ENCODE data around the gene DEXI. TPM values are rescaled to one million over a fixed set of nuclear protein-coding genes. Genes with fewer than 3 reads are reported as not detected.

The DEXI gene
- total RNA-seq, 4 donors from 2014 or later, result 79.2 to 136 (median 102) TPM

DNA sequence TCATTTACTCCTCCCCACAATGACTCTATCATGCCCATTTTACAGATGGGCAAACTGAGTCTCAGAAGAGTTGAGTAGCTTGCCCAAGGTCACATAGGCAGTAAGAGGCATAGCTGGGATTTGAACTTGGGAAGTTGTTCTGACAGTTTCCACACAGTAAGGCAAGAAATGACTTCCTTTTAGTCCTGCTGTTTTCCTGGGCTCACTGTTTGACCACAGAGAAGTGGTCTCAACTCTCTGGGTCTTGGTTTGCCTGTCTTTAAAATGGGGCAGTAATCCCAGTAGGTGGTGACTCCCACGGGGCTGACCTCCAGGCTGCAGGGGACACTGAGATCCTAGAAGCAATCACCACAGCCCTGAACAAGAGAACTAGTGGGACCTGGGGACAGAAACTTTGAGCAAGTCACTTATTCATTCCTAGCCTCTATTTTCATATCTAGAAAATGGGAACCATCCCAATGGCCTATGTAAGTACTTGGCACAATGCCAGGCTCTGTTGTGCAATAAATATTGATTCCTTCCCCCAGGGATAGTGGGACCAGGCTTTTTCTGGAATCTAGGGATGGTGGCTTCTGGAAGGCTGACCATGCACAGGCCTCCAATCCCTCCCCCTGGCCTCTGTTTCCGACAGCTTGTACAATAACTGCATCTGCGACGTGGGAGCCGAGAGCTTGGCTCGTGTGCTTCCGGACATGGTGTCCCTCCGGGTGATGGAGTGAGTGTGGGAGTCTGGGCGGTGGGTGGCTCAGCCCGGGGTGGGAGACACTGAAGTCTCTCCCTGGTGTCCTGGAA is 20.5 kb downstream of the DEXI start:
- Histone ChIP-seq H3K27ac (peak overlapping the region in 3 of 4 donors; percentile 70 to 79 (median 76)), H3K27me3 (no peaks in the 10 kb centered on the region), H3K4me1 (peaks cover 0 to 72% (median 31%) of the 10 kb centered on the region in 3 donors), H3K9me3 (peaks cover 0 to 6% (median 0%) of the 10 kb centered on the region in 3 donors), H3K36me3 (peaks cover 0 to 31% of the 10 kb centered on the region in 2 donors), H3K4me3 (no peak overlapping the region)
- ATAC-seq, result peak; percentile 17
- TF ChIP-seq POLR2A (IDR thresholded peaks at IDR 0.05) (no peak), POLR2AphosphoS5 (IDR thresholded peaks at IDR 0.05) (peak; percentile 46), EP300 (IDR thresholded peaks at IDR 0.05) (no peak)
- TF ChIP-seq, protein P1, sequence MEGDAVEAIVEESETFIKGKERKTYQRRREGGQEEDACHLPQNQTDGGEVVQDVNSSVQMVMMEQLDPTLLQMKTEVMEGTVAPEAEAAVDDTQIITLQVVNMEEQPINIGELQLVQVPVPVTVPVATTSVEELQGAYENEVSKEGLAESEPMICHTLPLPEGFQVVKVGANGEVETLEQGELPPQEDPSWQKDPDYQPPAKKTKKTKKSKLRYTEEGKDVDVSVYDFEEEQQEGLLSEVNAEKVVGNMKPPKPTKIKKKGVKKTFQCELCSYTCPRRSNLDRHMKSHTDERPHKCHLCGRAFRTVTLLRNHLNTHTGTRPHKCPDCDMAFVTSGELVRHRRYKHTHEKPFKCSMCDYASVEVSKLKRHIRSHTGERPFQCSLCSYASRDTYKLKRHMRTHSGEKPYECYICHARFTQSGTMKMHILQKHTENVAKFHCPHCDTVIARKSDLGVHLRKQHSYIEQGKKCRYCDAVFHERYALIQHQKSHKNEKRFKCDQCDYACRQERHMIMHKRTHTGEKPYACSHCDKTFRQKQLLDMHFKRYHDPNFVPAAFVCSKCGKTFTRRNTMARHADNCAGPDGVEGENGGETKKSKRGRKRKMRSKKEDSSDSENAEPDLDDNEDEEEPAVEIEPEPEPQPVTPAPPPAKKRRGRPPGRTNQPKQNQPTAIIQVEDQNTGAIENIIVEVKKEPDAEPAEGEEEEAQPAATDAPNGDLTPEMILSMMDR (IDR thresholded peaks at IDR 0.05), result no peak
- 40 to 71% methylated on average over 1 to 6 of the region's 10 CpGs for WGBS, 2 donors (ENCODE audit: low coverage in 1 of 2)

DNA sequence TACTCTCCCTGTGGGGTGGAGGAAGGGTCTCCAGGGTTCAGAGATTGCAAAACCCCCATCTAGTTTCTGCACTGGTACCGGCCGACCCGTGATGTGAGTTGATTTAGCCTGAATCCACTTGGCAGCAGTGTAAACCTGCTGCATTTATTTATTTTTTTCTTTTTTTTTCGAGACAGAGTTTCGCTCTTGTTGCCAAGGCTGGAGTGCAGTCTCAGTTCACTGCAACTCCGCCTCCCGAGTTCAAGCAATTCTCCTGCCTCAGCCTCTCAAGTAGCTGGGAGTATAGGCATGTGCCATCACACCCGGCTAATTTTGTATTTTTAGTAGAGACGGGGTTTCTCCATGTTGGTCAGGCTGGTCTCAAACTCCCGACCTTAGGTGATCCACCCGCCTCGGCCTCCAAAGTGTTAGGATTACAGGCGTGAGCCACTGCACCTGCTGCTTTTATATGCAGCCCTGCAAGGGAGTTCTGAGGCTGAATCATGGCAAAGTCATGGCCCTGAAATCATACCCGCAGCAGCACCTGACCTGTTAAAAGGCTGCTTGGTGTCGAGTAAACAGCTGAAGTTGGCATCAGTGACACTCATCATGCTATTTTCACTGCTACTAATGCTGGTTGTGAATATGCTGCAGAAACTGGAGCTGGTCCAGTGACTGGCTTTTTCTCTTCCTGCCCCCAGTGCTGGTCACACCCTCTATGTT is 21.4 kb downstream of the DEXI start:
- no peaks in the 10 kb centered on the region for H3K27me3 ChIP-seq
- no peak for TF ChIP-seq EP300 (IDR thresholded peaks at IDR 0.05)
- TF ChIP-seq POLR2A (IDR thresholded peaks at IDR 0.05), result no peak
- TF ChIP-seq POLR2AphosphoS5 (IDR thresholded peaks at IDR 0.05), result peak; percentile 20
- TF ChIP-seq, protein P1 (IDR thresholded peaks at IDR 0.05), result no peak
- H3K27ac ChIP-seq, result peak overlapping the region in 1 of 4 donors; percentile 79
- ATAC-seq, result no peak
- no peak overlapping the region for H3K4me3 ChIP-seq
- WGBS, 2 donors (ENCODE audit: low coverage in 1 of 2), result 62 to 69% methylated on average over 9 to 11 of the region's 15 CpGs
- peaks cover 0 to 22% of the 10 kb centered on the region in 2 donors for H3K36me3 ChIP-seq
- H3K4me1 ChIP-seq, result peaks cover 0 to 72% (median 31%) of the 10 kb centered on the region in 3 donors
- peaks cover 0 to 6% (median 0%) of the 10 kb centered on the region in 3 donors for H3K9me3 ChIP-seq

DNA sequence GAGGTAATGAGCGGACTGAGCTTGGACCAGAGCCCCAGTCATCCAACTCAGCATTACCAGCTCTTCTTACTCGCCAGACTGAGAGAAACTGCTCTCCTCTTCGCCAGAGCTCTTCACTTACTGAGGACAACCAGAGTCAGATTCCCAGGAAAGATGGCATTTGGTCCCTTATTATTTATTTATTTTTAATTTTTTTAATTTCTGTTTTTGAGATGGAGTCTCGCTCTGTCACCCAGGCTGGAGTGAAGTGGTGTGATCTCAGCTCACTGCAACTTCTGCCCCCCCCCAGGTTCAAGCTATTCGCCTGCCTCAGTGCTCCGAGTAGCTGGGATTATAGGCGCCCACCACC is 23.3 kb downstream of the DEXI start:
- TF ChIP-seq POLR2AphosphoS5 (IDR thresholded peaks at IDR 0.05) (no peak), EP300 (IDR thresholded peaks at IDR 0.05) (no peak), POLR2A (IDR thresholded peaks at IDR 0.05) (no peak)
- TF ChIP-seq, protein P1 (IDR thresholded peaks at IDR 0.05), result no peak
- Histone ChIP-seq H3K36me3 (peaks cover 0 to 12% of the 10 kb centered on the region in 2 donors), H3K9me3 (no peaks in the 10 kb centered on the region), H3K4me1 (peaks cover 0 to 62% (median 29%) of the 10 kb centered on the region in 3 donors), H3K4me3 (no peak overlapping the region), H3K27me3 (no peaks in the 10 kb centered on the region), H3K27ac (peak overlapping the region in 1 of 4 donors; percentile 33)
- WGBS, 2 donors (ENCODE audit: low coverage in 1 of 2), result 3 to 42% methylated on average over 3 to 7 of the region's 7 CpGs
- ATAC-seq, result no peak

DNA sequence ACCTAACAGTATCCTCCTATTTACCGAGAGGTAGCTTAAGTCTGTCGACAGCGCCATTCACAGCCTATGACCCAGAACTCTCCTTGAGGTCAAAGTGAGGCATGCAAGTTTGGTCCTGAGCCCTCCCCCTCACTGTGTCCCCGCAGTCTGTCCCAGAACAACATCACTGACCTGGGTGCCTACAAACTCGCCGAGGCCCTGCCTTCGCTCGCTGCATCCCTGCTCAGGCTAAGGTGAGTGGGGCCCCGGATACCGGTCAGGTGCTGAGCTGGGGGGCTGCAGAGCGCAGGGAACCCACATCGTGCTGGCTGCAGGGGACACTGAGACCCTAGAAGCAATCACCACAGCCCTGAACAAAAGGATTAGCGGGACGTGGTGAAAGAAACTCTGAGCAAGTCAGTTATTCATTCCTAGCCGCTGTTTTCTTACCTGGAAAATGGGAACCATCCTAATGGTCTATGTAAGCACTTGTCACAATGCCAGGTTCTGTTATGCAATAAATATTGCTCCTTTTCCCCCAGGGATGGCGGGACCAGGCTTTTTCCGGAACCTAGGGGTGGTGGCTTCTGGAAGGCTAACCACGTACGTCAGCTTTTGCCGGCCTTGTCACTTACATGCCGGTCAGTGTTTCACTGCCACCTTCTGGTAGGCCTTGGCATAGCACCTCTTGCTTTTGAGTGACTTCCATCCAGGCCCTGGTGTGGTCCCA is 23.8 kb downstream of the DEXI start:
- ATAC-seq, result peak; percentile 90
- TF ChIP-seq POLR2A (IDR thresholded peaks at IDR 0.05) (no peak), EP300 (IDR thresholded peaks at IDR 0.05) (no peak), POLR2AphosphoS5 (IDR thresholded peaks at IDR 0.05) (peak; percentile 93)
- TF ChIP-seq, protein P1 (IDR thresholded peaks at IDR 0.05), result peak in 3 of 4 experiments; percentile 94 to 97 (median 95)
- Histone ChIP-seq H3K27ac (peak overlapping the region in 3 of 4 donors; percentile 53 to 58 (median 53)), H3K9me3 (no peaks in the 10 kb centered on the region), H3K4me1 (peaks cover 0 to 57% (median 25%) of the 10 kb centered on the region in 3 donors), H3K4me3 (peak overlapping the region in 1 of 2 donors; percentile 27), H3K27me3 (no peaks in the 10 kb centered on the region), H3K36me3 (peaks cover 0 to 10% of the 10 kb centered on the region in 2 donors)
- 39 to 45% methylated on average over 7 to 8 of the region's 21 CpGs for WGBS, 2 donors (ENCODE audit: low coverage in 1 of 2)
